K562 (cell line): ENCODE measurements around the gene UBE3D. TPM values are rescaled to one million over a fixed set of nuclear protein-coding genes. Genes with fewer than 3 reads are reported as not detected.

Experiments
- ARID1B ChIP-seq: fragments of 450-650 bp; IDR thresholded peaks from 2 replicates; pipeline ENCODE4 v1.6.1; 2016; ENCODE audit warnings: antibody characterized with exemption, mild to moderate bottlenecking, inconsistent platforms
- FOXJ3 ChIP-seq: sonication (generic); formaldehyde crosslinking; IDR thresholded peaks from 2 replicates; pipeline ENCODE4 v1.4.0; 2020; ENCODE audit warnings: mild to moderate bottlenecking, missing genetic modification reagents
- FOXM1 ChIP-seq, 2 experiments: fragments of 450-650 bp in 1 of 2; sonication (generic) in 1 of 2; formaldehyde crosslinking in 1 of 2; IDR thresholded peaks; 2 replicates each; pipeline versions ENCODE4 v1.6.1 to v1.9.0; 2017 to 2022; ENCODE audit warnings: low read depth in 2 of 2, mild to moderate bottlenecking in 2 of 2, missing genetic modification reagents in 1 of 2, moderate library complexity in 1 of 2
- FOXO4 ChIP-seq: fragments of 450-650 bp; formaldehyde crosslinking; IDR thresholded peaks from 2 replicates; pipeline ENCODE4 v1.4.0; 2020; ENCODE audit warnings: mild to moderate bottlenecking, moderate library complexity
- IFI16 ChIP-seq: fragments of 250-450 bp; sonication (Bioruptor Pico); IDR thresholded peaks from 2 replicates; pipeline ENCODE4 v2.1.2; 2022; ENCODE audit warnings: mild to moderate bottlenecking, inconsistent platforms
- JUND ChIP-seq, 2 experiments: IDR thresholded peaks; 2 replicates in 1 of 2; 3 replicates in 1 of 2; pipeline ENCODE4 v1.6.1; 2011; ENCODE audit warnings: borderline replicate concordance in 2 of 2, low read depth in 2 of 2, low read length in 2 of 2, improper control_type of control experiment in 1 of 2, missing biosample characterization in 1 of 2, missing genetic modification characterization in 1 of 2, missing genetic modification reagents in 1 of 2
- LEF1 ChIP-seq: fragments of 450-650 bp; IDR thresholded peaks from 2 replicates; pipeline ENCODE4 v1.6.1; 2016; ENCODE audit warnings: mild to moderate bottlenecking
- MBD1 ChIP-seq: fragments of 250-450 bp; sonication (Bioruptor Pico); IDR thresholded peaks from 2 replicates; pipeline ENCODE4 v1.8.0; 2022; ENCODE audit warnings: inconsistent platforms
- MBD2 ChIP-seq: sonication (generic); IDR thresholded peaks from 2 replicates; pipeline ENCODE4 v1.6.1; 2016; ENCODE audit warnings: low read depth, borderline replicate concordance
- PPARD ChIP-seq: fragments of 250-450 bp; sonication (Bioruptor Pico); IDR thresholded peaks from 2 replicates; pipeline ENCODE4 v1.8.0; 2022; ENCODE audit warnings: inconsistent platforms, mild to moderate bottlenecking, moderate library complexity
- RUNX1 ChIP-seq: sonication (generic); IDR thresholded peaks from 2 replicates; pipeline ENCODE4 v1.6.1; 2016; ENCODE audit warnings: antibody characterized with exemption, low read depth
- SAFB2 ChIP-seq: fragments of 200-400 bp; formaldehyde crosslinking; IDR thresholded peaks from 2 replicates; pipeline ENCODE4 v1.6.1; 2018; ENCODE audit warnings: borderline replicate concordance, low read length, low read depth, moderate library complexity; ENCODE audit not compliant: severe bottlenecking
- SETDB1 ChIP-seq: IDR thresholded peaks from one replicate; pipeline ENCODE4 v1.6.1; 2012; ENCODE audit warnings: low read length, control low read depth, inconsistent platforms
- SIN3B ChIP-seq: fragments of 450-650 bp; IDR thresholded peaks from 2 replicates; pipeline ENCODE4 v1.6.1; 2017; ENCODE audit warnings: low read depth, mild to moderate bottlenecking, moderate library complexity
- SPI1 ChIP-seq: IDR thresholded peaks from 2 replicates; pipeline ENCODE4 v1.6.1; 2011; ENCODE audit warnings: low read depth, low read length, control low read depth, borderline replicate concordance
- TAF1 ChIP-seq: IDR thresholded peaks from 2 replicates; pipeline ENCODE4 v1.6.1; 2011; ENCODE audit warnings: mild to moderate bottlenecking, low read length, moderate library complexity; ENCODE audit not compliant: insufficient read depth, control insufficient read depth, severe bottlenecking; ENCODE audit errors: extremely low read depth
- ZBTB26 ChIP-seq: fragments of 450-650 bp; formaldehyde crosslinking; IDR thresholded peaks from 2 replicates; pipeline ENCODE4 v1.4.0; 2022; ENCODE audit warnings: missing genetic modification characterization
- ZBTB34 ChIP-seq: fragments of 250-450 bp; sonication (Bioruptor Pico); IDR thresholded peaks from 2 replicates; pipeline ENCODE4 v1.8.0; 2021; ENCODE audit warnings: mild to moderate bottlenecking, moderate library complexity
- ZSCAN29 ChIP-seq: fragments of 450-650 bp; IDR thresholded peaks from 2 replicates; pipeline ENCODE4 v1.6.1; 2017
- polyA plus RNA-seq, 8 experiments: library from polyadenylated mRNA; depleted of rRNA in 4 of 8; stranded (reverse) in 5 of 8; unstranded in 3 of 8; fragments of >200 nt; fragmentation: Nextera tagmentation in 2 of 8; fragmentation: Illumina TruSeq in 1 of 8; extraction: Ambion mirVana in 2 of 8; extraction: Trizol in 1 of 8; gene quantifications; 2 replicates each; pipeline versions ENCODE4 v1.2.1 to v1.2.3, GENCODE V29; 2011 to 2014; ENCODE audit warnings: inconsistent platforms in 1 of 8, missing spikeins in 1 of 8
- total RNA-seq, 7 experiments: library from RNA; depleted of rRNA in 6 of 7; stranded (reverse); fragments of >200 nt in 6 of 7; fragmentation: Illumina TruSeq in 2 of 7; extraction: Trizol in 2 of 7; gene quantifications; 2 replicates each; pipeline versions ENCODE4 v1.2.1 to v1.2.3, GENCODE V29; 2011 to 2021; ENCODE audit warnings: low replicate concordance in 1 of 7

UBE3D gene
- total and polyA plus RNA-seq, 9 of the 15 experiments (the other 6 are each of a cell fraction or from before 2014, with no cell fraction given), result 9.4 to 17.6 (median 11.9) TPM

GRCh38 chr6:83067448-83068439 is 2.1 kb upstream of the UBE3D start, which contains the start of gene DOP1A (continued):
- TF ChIP-seq FOXM1 (IDR thresholded peaks at IDR 0.05; ENCODE audit: low read depth), result peak; percentile 47; the same call in 1 of the 2 replicates
- TF ChIP-seq FOXM1 (CRISPR knock-in tag; IDR thresholded peaks at IDR 0.05; ENCODE audit: low read depth), result 0 out of 2 replicates have a peak, but pooled peaks have one; percentile 59
- TF ChIP-seq ZBTB34 (CRISPR knock-in tag), result no peak
- TF ChIP-seq PPARD (CRISPR knock-in tag), result no peak
- TF ChIP-seq LEF1, result no peak
- no peak for TF ChIP-seq MBD1
- TF ChIP-seq MBD2, result peak; percentile 27; the same call in 1 of the 2 replicates
- TF ChIP-seq SPI1, result no peak
- TF ChIP-seq IFI16 (CRISPR knock-in tag), result no peak
- no peak for TF ChIP-seq RUNX1
- no peak for TF ChIP-seq FOXJ3 (CRISPR knock-in tag)
- TF ChIP-seq ZBTB26, result no peak
- TF ChIP-seq SIN3B, result no peak
- TF ChIP-seq SAFB2, result no peak
- no peak for TF ChIP-seq JUND (IDR thresholded peaks at IDR 0.05; ENCODE audit: borderline replicate concordance, low read depth, low read length)
- no peak for TF ChIP-seq JUND (tag; IDR thresholded peaks at IDR 0.05; ENCODE audit: borderline replicate concordance, low read depth, low read length)
- no peak for TF ChIP-seq SETDB1
- TF ChIP-seq FOXO4 (CRISPR knock-in tag), result no peak
- no peak for TF ChIP-seq TAF1
- TF ChIP-seq ARID1B, result no peak
- TF ChIP-seq ZSCAN29, result no peak
